HG02852 (cell line): ENCODE results near the gene PIP5K1C.

Source experiments
- ATAC-seq: cut with Tn5 transposase; IDR thresholded peaks from one replicate; pipeline ENCODE4 v1.9.1; 2021; ENCODE audit warnings: mild to moderate bottlenecking, moderate library complexity; ENCODE audit not compliant: unreplicated experiment

The PIP5K1C gene

GRCh38 chr19:3614858-3615505, 85.3 kb downstream of the PIP5K1C start:
- ATAC-seq: no peak

GRCh38 chr19:3613818-3614661, 86.2 kb downstream of the PIP5K1C start:
- ATAC-seq: no peak

GRCh38 chr19:3612901-3613741, 87.1 kb downstream of the PIP5K1C start:
- no peak for ATAC-seq

GRCh38 chr19:3612330-3612729, 87.9 kb downstream of the PIP5K1C start:
- no peak for ATAC-seq

- no peak for ATAC-seq
Observed at GRCh38 chr19:3611841-3612240, 88.4 kb downstream of the PIP5K1C start.

GRCh38 chr19:3610745-3611717, 89.2 kb downstream of the PIP5K1C start:
- no peak for ATAC-seq

- no peak for ATAC-seq
Observed at GRCh38 chr19:3609779-3610719, 90.2 kb downstream of the PIP5K1C start.

- ATAC-seq: no peak
Observed at GRCh38 chr19:3608750-3609322, 91.4 kb downstream of the PIP5K1C start.

GRCh38 chr19:3608079-3608641, 92.1 kb downstream of the PIP5K1C start:
- ATAC-seq: no peak

- no peak for ATAC-seq
Observed at GRCh38 chr19:3607303-3608078, 92.8 kb downstream of the PIP5K1C start.

- no peak for ATAC-seq
Observed at GRCh38 chr19:3606690-3607289, 93.5 kb downstream of the PIP5K1C start, which contains the start of gene TBXA2R. TBXA2R (minus strand) TSS chr19:3606875; CDS start chr19:3600634, 6,241 bp downstream.

GRCh38 chr19:3606174-3606689, 94.0 kb downstream of the PIP5K1C start:
- no peak for ATAC-seq

- ATAC-seq: no peak
Observed at GRCh38 chr19:3605770-3606169, 94.5 kb downstream of the PIP5K1C start.

- ATAC-seq: no peak
Observed at GRCh38 chr19:3605361-3605760, 94.9 kb downstream of the PIP5K1C start.

GRCh38 chr19:3604987-3605343, 95.3 kb downstream of the PIP5K1C start:
- ATAC-seq: no peak

GRCh38 chr19:3604227-3604986, 95.9 kb downstream of the PIP5K1C start:
- ATAC-seq: no peak
